CD4-positive, alpha-beta T cell treated with Interleukin-4 for 1 hour (primary cell): ENCODE results near the gene PACRG.

Experiments used
- DNase-seq, 2 donors: peaks; one replicate each; pipeline ENCODE4 v3.0.0-alpha.2; 2020 to 2022

Gene PACRG

GRCh38 chr6:162711376-162711775 lies 16.4 kb upstream of the PACRG start:
- DNase-seq = no peak

GRCh38 chr6:162712694-162713093 lies 15.1 kb upstream of the PACRG start:
- no peak for DNase-seq

GRCh38 chr6:162713974-162714780 lies 13.6 kb upstream of the PACRG start:
- no peak for DNase-seq

GRCh38 chr6:162715601-162716000 lies 12.2 kb upstream of the PACRG start:
- DNase-seq = no peak

- DNase-seq = no peak
These were observed 8.2 kb upstream of the PACRG start for GRCh38 chr6:162719528-162719927.

- DNase-seq = no peak
These were observed 6.4 kb upstream of the PACRG start for GRCh38 chr6:162721404-162721687.

- DNase-seq = no peak
These were observed 5.5 kb upstream of the PACRG start for GRCh38 chr6:162722226-162722625.

GRCh38 chr6:162722633-162723032 lies 5.1 kb upstream of the PACRG start:
- DNase-seq = no peak

- peak; percentile 14 to 32 for DNase-seq
These were observed 840 bp upstream of the PACRG start for GRCh38 chr6:162726947-162727321.

GRCh38 chr6:162728197-162728596 lies 423 bp downstream of the PACRG start:
- no peak for DNase-seq

- no peak for DNase-seq
These were observed 932 bp downstream of the PACRG start for GRCh38 chr6:162728706-162729105.

GRCh38 chr6:162730502-162730901 lies 2.7 kb downstream of the PACRG start:
- no peak for DNase-seq

GRCh38 chr6:162733489-162733888 lies 5.7 kb downstream of the PACRG start:
- peak; percentile 20 to 28 for DNase-seq

- no peak for DNase-seq
These were observed 9.2 kb downstream of the PACRG start for GRCh38 chr6:162736961-162737360.

- DNase-seq = no peak
These were observed 23.0 kb downstream of the PACRG start for GRCh38 chr6:162750776-162751175.

- DNase-seq = no peak
These were observed 23.6 kb downstream of the PACRG start for GRCh38 chr6:162751211-162751859.

GRCh38 chr6:162753775-162754174 lies 26.0 kb downstream of the PACRG start:
- DNase-seq = no peak

GRCh38 chr6:162770136-162770535 lies 42.4 kb downstream of the PACRG start:
- no peak for DNase-seq

GRCh38 chr6:162770955-162771354 lies 43.2 kb downstream of the PACRG start:
- DNase-seq = no peak

GRCh38 chr6:162772466-162772865 lies 44.7 kb downstream of the PACRG start:
- no peak for DNase-seq

GRCh38 chr6:162773996-162774395 lies 46.2 kb downstream of the PACRG start:
- DNase-seq = no peak

- no peak for DNase-seq
These were observed 49.3 kb downstream of the PACRG start for GRCh38 chr6:162777091-162777490.

GRCh38 chr6:162778603-162779002 lies 50.8 kb downstream of the PACRG start:
- DNase-seq = no peak

GRCh38 chr6:162785632-162786242 lies 58.0 kb downstream of the PACRG start:
- no peak for DNase-seq
